Fibroblast of skin of left quadriceps (primary cell): ENCODE results near the gene GMDS.

Experiments used
- DNase-seq, 2 experiments: peaks; one replicate each; pipeline ENCODE4 v3.0.0-alpha.2; 2013; ENCODE audit warnings: low read depth in 2 of 2

Gene GMDS

DNA sequence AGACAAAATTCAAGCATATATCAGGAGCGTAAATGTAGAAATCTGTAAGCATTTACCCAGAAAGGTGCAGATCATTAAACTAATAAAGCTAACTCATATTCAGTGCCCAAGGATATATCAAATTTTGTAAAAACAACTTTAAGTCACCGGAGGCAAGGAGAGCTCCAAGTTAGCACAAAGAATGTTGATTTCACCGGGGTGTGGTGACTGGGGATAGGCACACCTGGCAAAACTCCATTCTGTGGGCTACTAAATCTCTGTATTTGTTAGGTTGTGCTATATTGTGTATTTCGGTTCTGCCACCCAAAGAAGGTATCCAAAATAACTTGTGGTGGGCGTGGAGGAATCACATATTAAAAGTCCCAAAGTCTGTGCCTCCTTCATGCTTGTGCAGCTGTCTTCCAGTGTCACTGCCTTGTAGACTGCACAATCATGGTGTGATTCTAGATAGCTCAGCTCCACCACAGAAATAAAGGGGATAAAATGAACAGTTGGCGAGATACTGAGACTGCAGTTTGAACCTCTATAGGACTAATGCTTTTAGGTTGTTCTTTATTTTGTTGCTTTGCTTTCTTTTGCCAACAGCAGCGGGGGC is 111.6 kb downstream of the GMDS start:
- DNase-seq: no peak

DNA sequence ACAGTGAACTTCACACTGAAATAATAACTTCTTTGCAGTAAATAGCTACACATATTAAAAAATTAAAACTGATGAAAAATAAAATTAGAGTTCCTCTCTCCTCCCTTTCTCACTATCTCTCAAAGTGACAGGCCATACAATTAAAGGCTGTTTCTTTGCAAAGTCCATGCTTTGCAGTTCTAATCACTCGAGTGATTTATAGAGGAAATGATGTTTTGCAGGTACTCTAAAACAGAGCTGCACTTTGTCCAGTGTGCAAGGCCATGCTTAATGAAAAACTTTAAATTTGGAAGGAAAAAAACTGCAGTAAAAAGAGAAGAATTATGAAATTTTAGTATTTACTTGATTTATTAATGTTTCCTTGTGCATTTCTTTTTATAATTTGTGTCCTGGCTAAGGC is 112.5 kb downstream of the GMDS start:
- DNase-seq: no peak

DNA sequence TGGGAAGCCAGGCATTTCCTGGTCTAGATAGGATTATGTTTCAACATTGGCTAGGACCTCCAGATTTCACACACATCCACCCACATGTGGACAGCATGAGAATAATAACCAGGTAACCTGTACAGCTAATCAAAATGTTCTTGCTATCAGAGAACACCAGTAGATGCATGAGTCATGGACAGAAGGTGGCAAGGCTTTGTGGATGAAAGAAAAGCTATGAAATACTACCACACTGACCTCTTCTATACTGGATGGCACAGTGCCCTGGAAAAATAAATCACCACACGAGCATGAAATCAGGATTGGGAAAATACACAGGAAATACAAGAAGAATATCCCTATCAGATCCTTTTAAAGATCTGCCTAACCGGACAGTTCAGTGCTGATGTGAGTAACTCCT is 113.0 kb downstream of the GMDS start:
- DNase-seq: no peak

DNA sequence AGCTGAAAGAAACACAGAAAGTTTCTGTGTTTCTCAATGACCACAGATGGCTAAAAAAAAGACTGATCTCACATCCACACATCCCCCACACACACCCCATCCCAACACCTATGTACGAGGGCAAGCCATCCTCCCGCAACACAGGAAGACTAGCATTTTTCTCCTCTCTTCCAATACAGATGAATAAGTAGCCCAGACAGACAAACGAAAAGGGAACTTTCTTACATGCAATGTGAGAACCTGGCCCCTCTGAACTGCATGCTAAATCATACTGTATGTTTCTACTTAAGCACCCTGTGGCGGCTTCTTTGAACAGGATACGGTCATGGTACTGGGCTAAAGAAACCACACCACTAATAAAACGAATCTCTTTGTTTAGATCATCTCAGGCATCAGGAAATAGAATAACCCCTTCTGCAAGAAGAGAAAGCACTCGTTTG is 116.2 kb downstream of the GMDS start:
- DNase-seq: no peak

DNA sequence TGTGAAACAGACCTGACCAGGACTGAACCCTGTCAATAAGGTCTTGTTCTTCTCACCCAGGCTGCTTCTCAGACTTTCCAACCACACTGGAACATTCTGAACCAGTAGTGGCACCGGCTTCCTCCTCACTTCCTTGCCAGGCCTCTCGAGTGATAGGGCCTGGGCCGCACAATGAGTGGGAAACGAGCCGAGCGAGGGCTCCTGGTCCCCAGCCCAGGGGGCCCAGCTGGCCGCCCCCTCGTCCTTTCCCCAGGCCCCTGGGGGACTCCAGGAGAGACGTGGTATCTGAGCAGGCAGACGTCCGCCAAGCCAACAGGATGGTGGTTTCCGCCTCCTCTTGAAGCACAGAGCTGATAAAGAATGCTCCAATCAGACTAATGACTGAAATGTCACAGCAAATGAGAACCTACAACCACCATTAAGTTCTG is 117.9 kb downstream of the GMDS start:
- no peak for DNase-seq

DNA sequence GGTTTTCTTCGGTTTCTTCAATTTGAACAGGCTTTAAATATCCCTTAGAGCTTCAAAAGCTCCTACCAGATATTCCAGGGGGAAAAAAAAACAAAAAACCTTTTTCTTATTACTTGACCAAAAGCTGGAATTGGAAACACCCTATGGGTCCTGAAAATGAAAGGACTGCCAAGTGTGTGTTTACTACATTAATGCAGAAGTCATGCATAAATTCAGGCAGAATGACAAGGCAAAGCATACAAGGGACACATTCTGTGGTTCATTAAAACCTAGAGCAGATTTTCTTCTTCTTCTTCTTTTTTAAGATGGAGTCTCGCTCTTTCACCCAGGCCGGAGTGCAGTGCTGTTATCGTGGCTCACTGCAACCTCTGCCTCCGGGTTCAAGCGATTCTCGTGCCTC is 119.1 kb downstream of the GMDS start:
- no peak for DNase-seq

DNA sequence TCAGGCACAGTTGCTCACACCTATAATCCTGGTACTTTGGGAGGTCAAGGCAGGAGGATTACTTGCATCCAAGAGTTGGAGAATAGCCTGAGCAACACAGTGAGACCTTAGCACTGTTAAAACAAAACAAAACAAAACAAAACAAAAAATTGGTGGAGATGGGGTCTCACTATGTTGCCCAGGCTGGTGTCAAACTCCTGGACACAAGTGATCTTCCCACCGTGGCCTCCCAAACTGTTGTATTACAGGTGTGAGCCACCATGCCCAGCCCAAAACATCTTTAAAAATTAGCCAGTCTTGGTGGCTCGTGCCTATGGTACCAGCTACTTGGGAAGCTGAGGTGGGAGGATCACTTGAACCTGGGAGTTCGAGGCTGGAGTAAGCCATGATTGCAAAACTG is 120.2 kb downstream of the GMDS start:
- no peak for DNase-seq

DNA sequence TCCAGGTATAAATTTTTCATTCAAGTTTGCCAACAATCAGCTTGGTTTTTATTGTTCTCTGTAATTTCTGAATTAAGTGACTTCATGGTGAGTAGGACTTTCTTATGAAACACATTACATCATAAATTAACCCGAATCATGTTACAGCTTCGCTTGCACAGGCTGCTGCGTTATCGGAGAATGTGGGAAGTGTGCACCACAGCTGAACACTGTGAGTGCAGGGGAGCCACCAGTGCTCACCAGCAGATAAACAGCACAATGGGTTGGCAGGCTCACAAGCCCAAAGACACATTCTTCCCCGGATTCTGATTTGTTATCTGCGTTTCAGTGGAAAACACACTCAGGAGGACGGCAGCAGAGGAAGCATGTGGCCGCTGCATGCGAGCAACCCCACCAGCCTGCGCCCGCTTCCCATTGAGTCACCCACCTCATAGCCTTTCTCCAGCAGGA is 121.1 kb downstream of the GMDS start:
- no peak for DNase-seq

DNA sequence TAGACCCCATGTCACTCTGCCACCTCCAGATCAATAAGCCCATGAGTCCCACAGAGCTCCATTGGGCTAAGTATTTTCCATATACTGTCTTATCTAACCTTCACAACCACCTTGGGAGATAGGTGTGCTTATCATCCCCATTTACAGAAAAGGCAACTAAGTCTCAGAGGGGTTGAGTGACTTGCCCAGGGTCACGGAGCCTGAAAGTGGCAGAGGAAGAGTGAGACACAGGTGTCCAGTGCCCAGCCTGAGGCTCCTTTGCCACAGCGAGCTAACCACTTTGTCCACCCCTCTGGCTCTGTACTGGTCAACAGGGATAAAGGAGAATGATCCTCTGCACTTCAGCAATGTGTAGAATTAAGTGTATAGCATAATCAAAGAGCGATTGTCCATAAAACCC is 124.5 kb downstream of the GMDS start:
- DNase-seq: no peak

DNA sequence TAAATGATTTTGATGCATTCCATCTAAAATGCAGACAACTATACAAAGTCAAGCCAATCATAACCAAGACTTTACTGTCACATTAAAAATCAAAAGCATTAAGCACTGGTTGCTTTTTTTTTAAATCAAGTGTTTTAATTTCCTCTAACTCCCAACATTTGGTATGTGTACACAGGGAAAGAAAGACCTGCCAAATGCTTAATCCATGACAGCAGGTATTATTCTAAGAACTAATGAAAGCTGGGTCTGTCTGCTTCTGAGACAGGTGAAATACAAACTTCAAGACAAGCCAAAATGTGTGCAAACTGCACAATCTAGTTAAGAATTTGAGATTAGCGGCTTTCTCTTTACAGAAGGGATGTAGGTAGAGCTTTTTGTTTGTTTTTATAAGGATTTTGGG is 126.1 kb downstream of the GMDS start:
- DNase-seq: no peak

DNA sequence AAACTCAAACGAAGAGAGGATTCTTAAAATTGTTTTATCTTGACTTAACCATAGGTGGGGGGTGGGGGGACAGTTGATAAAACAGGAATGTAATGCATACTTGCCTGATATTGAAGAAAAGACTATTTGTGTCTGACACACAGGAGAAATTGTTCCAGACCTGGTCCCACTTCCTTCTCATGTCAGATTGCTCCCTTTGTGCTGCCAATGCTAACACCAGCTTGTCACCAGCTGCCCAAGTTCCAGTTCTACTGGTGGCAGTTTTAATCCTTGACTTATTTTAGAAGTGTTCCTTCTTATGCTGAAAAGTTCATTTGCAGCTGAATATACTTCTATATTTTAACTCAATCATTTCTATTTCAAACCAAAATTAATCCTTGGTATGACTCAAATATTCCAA is 127.3 kb downstream of the GMDS start:
- no peak for DNase-seq

DNA sequence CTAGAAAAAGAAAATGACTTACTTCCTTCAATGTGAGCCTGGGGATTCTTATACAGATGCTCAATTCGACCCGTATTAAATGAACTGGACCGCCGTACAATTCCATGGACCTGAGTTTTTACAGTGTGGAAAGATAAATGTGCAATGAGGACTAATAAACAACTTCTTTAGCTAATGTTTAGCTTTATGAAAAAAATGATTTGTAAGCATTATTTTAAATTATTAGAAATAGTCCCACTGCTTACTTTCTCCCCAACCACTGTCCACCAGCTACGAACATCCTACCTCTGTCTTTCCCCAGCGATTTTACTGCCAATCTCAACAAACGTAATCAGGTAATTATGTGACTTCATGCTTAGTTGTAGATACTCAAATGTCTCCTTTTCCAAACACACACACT is 128.0 kb downstream of the GMDS start:
- no peak for DNase-seq

DNA sequence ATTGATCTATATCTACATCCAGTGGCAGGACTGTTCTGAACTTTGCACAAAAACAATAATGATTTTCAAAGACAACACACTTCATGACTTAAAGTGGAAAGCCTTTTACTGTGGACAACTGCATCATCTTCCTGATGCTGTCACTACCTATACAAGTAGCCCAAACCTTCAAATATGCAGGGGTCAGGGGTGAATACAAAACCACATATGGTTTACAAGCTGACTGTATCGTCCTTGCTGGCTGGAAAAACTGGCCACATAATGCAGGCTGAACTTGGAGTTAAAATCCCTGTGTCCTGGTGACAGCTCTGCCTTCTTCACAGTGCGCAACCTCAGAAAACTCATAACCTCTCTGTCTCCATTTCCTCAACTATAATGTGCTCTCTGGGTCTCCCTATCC is 128.9 kb downstream of the GMDS start:
- no peak for DNase-seq

DNA sequence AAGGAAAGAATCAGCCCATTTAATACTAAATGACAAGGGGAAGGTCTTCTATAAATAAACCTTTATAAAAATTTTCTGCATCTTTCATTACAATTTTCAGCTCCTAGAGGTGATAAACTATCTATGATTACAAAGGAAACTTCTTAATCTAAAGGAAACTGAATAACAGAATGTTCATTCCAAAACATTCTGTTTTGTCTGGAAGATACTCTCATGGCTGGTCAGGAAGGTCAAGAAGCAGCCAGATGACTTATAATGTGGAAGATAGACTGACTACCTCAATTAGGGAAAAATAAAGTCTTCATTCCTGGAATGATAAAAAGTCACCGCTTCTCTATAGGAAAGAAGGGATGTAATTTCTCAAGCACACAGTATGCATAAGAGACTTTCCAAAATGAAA is 131.3 kb downstream of the GMDS start:
- no peak for DNase-seq

DNA sequence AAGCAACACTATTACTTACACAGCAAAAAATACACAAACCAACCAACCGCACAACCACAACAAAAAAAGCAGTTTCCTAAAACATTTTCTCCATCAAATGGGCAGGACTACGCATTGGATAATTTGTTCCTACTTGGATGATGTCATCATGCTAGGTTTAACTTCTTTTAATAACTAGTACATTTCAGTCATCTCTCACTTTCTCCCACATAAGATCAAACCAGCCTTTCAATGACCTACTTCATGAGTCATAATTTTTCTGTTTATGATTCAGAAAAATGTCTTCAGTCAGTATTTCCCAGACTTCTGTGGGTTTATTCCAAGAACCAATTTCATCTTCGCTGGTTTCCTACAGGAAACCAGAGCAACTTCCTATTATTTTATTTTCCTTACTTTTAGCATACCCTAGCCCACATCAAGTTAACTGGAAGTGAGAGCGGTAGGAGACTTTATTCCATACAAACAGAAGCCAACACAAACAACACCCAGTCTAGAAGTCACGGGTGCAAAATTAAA is 134.2 kb downstream of the GMDS start:
- DNase-seq: peak; percentile 20 to 23

DNA sequence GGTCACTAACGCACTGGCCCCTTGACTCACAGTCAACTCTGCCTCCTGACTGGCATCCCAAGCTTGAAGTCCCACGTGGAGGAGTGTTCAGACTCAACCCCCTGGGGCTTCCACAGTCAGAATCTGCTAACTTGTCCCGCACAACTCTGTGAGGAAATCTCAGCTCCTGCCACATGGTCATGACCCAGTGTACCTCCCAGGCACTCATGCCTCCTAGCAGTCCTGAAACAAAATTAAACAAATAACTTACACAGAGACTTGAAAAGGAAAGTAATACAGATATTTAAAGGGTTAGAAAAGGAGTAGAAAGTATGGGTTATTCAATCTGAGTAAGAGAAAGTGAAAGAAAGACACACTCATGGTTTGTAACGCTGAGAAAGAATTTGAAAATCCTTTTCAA is 134.9 kb downstream of the GMDS start:
- DNase-seq: no peak

DNA sequence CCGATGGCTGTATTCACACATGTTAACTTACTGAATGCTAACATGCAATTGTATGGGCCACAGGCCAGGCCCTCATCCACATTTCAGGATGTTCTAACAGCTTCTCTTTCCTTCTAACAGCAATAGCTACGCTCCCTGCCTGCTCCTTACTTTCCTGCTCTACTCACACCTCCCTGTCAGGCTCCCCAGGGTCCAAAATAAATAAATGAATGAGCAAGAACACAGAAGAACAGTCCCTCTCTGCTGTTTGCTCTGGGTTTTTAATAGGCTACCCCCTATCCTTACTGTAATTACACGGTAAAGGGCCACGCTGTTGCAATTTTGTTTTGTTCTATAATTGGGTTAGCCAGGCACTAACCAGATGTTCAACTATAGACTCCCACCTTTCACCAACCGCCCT is 135.6 kb downstream of the GMDS start:
- no peak for DNase-seq

DNA sequence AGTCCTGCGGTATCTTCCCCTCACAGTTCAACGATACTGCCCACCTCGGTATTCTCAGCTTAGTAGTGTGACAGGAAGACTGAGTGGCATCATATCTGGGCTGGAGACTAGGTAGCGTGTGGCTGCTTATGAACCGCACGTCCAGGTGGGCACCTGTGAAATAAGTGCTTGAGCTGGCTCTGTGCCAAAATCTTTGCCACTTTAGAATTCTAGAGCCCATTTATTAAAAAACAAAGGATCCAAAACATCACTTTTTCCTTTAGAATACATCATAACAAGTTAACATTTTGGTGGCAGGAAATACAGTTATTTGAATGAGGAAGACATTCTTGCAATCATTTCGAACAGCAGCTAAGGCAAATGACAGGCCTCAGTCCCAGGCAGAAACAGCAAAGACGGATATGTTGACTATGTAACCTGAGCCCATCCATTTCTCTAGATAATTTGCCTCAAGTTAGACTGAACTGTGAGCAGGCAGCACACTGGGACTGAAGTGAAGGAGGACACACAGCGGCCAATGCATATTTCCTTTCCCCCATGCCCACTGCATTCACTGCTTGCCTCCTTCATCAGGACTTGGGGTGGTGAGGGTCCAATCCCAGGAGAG is 136.6 kb downstream of the GMDS start:
- DNase-seq: no peak

DNA sequence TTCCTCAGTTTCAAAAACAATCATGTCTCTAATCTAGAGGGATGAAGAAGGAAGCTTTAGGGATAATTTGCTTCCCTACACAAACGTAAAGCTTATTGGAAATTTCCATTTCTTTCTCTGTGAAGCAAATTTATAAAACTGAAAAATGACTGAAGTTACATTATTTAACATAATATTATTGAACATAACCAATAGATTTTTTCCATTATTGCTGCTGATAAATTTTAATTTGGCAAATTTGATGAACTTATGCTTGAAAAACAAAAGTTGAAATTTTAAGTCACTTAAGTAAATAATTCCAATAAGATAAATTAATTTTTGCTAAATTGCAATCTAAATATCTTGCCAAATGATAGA is 140.9 kb downstream of the GMDS start:
- DNase-seq: no peak

DNA sequence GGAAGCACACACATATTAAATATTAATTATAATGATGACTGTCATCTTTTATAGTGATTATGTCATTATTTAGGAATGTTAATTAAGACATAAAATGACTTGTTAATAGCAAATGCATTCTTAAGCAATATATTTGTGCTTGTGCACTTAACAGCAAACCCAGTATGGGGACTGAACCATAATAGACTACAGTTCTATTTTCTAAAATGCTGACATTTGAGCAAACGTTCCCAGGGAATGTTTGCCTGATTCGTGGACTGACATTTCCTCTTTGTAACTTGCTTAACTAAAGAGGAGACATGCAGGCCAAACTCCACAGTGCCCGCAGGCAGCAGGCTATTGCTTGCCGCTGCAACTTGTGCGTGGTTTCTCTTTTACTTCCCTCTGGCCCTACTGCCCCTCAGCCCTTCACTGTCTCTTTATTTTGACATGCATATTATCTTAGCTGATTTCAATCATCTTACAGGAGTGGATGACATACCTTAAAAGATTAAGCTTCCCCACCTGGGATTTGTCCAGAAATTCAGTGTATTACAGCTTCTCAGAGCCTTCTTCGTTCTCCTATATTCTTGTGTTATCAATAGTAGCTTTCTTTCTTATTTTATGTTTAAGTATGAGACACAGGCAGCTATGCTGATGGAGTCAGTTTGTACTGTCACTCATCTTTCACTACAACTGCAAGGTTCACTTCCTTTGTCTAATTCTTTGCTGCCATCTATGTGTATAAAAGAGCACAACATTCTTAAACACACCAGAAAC is 141.5 kb downstream of the GMDS start:
- DNase-seq: peak; percentile 32

DNA sequence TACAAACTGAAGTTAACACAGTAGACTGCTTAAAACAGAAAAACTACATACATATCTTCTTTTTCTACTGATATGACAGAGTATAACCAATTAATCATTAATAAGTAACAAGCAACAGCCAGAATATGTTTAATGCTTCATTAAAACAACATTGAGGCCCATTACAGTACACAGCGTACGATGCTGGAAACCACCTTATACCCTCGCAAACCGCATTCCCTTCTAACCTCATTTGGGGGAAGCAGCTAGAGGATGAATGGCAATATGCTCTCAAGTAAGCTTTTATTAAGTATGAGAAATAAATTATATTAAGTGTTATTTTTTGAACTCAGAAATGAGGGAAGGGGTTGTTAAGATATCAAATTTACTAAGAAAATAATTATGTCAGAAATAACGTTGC is 142.4 kb downstream of the GMDS start:
- DNase-seq: no peak

DNA sequence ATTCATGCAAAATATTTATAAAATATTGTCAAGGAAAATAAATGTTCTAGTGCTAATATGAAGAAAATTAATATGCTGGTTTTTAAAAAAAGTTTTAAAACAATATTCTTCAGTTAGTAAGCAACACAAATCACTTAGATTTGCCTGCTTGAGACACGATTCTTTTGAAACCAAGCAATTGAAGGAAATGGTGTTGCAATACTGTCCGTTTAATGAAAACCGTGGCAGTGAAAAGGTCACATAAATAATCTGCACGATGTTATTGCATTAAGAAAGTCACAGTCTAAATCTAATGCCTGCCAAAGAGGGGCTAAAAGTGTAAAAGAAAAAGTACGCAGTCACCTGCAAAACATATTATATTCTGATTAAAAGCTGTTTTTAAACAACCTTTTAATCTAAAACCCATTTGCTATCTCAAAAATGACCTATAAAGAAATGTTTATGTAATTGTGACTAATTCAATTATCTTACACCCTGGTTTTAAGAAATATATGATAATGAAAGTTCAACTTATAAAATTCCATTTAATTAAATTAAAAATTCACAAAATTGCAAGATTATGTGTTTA is 143.0 kb downstream of the GMDS start:
- DNase-seq: no peak

DNA sequence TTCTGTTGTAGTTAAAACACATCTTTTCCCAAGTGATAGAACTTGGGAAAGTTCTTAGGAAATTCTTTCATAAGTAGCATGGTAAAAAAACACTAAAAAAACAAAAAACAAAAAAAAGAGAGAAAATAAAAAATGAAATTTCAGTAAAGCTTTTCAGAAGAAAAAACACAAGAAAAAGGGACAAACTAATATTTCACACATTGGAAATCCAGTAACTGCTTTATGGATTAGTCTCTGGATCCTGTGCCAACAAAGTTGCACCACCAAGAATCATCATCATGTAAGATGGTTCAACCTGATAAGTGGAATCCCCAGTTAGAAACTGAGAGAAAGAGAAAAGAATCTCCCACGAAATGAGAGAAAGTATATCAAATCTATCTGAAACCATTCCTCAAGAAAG is 144.2 kb downstream of the GMDS start:
- DNase-seq: no peak
